OCI-LY1 (cell line): Measurements from ENCODE around the gene TTC12.
"Not testable (repeated sequence)": the region's sequence is repeated elsewhere in the genome, so short reads cannot be mapped to it uniquely, and the experiment has no call there.

Source experiments
- H2AFZ ChIP-seq: fragments of 200-600 bp; sonication (generic), shearing (Covaris generic); 2 replicates; pipeline ENCODE4 v1.6.0; 2014; ENCODE audit warnings: antibody characterized with exemption, mild to moderate bottlenecking, low read length
- H3F3A ChIP-seq: fragments of 200-600 bp; sonication (generic), shearing (Covaris generic); 2 replicates; pipeline ENCODE4 v1.6.0; 2014; ENCODE audit warnings: mild to moderate bottlenecking, antibody characterized with exemption, low read length, moderate library complexity; ENCODE audit not compliant: insufficient read depth
- H3K27ac ChIP-seq: fragments of 200-600 bp; sonication (generic); 2 replicates; pipeline ENCODE4 v1.5.1; 2014; ENCODE audit warnings: low read length, mixed run types, mild to moderate bottlenecking, low read depth; ENCODE audit not compliant: poor library complexity, severe bottlenecking
- H3K27me3 ChIP-seq: fragments of 200-600 bp; sonication (generic); 2 replicates; pipeline ENCODE4 v1.6.0; 2014; ENCODE audit warnings: antibody characterized with exemption, mild to moderate bottlenecking, low read length, moderate library complexity; ENCODE audit not compliant: insufficient read depth
- H3K36me3 ChIP-seq: fragments of 200-600 bp; sonication (generic); 2 replicates; pipeline ENCODE4 v1.6.1; 2014; ENCODE audit warnings: mild to moderate bottlenecking, antibody characterized with exemption, low read length, moderate library complexity, mixed read lengths; ENCODE audit not compliant: insufficient read depth
- H3K4me1 ChIP-seq: fragments of 200-600 bp; sonication (generic); 2 replicates; pipeline ENCODE4 v1.5.1; 2014; ENCODE audit warnings: mild to moderate bottlenecking, low read length, moderate library complexity; ENCODE audit not compliant: insufficient read depth, severe bottlenecking
- H3K4me2 ChIP-seq: fragments of 200-600 bp; sonication (generic), shearing (Covaris generic); 2 replicates; pipeline ENCODE4 v1.6.1; 2014; ENCODE audit warnings: low read length
- H3K4me3 ChIP-seq: fragments of 200-600 bp; sonication (generic); 2 replicates; pipeline ENCODE4 v1.5.1; 2014; ENCODE audit warnings: low read length, low read depth, mild to moderate bottlenecking, mixed read lengths; ENCODE audit not compliant: poor library complexity, severe bottlenecking
- H3K79me2 ChIP-seq: fragments of 200-600 bp; shearing (Covaris generic); 2 replicates; pipeline ENCODE4 v1.6.1; 2016; ENCODE audit warnings: mixed run types, low read length, mixed read lengths; ENCODE audit not compliant: insufficient read depth
- H3K9ac ChIP-seq: fragments of 200-600 bp; sonication (generic), shearing (Covaris generic); 2 replicates; pipeline ENCODE4 v1.6.1; 2014; ENCODE audit warnings: mild to moderate bottlenecking, low read length, mixed read lengths
- H3K9me2 ChIP-seq: fragments of 200-600 bp; sonication (generic), shearing (Covaris generic); 2 replicates; pipeline ENCODE4 v1.6.1; 2014; ENCODE audit warnings: low read depth, mild to moderate bottlenecking, low read length, mixed read lengths
- H3K9me3 ChIP-seq: fragments of 200-600 bp; shearing (Covaris generic); 2 replicates; pipeline ENCODE4 v1.6.1; 2014; ENCODE audit warnings: low read length, mixed read lengths
- H4K20me1 ChIP-seq: fragments of 200-600 bp; sonication (generic), shearing (Covaris generic); 2 replicates; pipeline ENCODE4 v1.6.0; 2016; ENCODE audit warnings: mild to moderate bottlenecking, low read length; ENCODE audit not compliant: insufficient read depth
- CTCF ChIP-seq: fragments of 200-600 bp; sonication (generic), shearing (Covaris generic); IDR thresholded peaks from 2 replicates; pipeline ENCODE4 v1.5.1; 2017; ENCODE audit warnings: mild to moderate bottlenecking, antibody characterized with exemption, low read length, moderate library complexity, mixed read lengths
- EZH2 ChIP-seq: fragments of 200-600 bp; sonication (generic), shearing (Covaris generic); IDR thresholded peaks from 2 replicates; pipeline ENCODE4 v1.8.0; 2017; ENCODE audit warnings: borderline replicate concordance, mixed run types, mild to moderate bottlenecking, antibody characterized with exemption, low read length, moderate library complexity, mixed read lengths

Gene TTC12

GRCh38 chr11:113293936-113294335 lies 20.4 kb upstream of the TTC12 start:
- no peak overlapping the region for H3K27ac ChIP-seq
- no peaks in the 10 kb centered on the region for H3K9me3 ChIP-seq
- no peaks in the 10 kb centered on the region for H3F3A ChIP-seq
- no peak overlapping the region for H2AFZ ChIP-seq
- no peaks in the 10 kb centered on the region for H3K79me2 ChIP-seq
- H3K9ac ChIP-seq: no peak overlapping the region
- no peaks in the 10 kb centered on the region for H4K20me1 ChIP-seq
- H3K36me3 ChIP-seq: no peaks in the 10 kb centered on the region
- H3K27me3 ChIP-seq: no peaks in the 10 kb centered on the region
- TF ChIP-seq EZH2 (no peak), CTCF (no peak)
- H3K9me2 ChIP-seq: no peaks in the 10 kb centered on the region
- no peak overlapping the region for H3K4me3 ChIP-seq
- no peaks in the 10 kb centered on the region for H3K4me1 ChIP-seq
- no peak overlapping the region for H3K4me2 ChIP-seq

DNA sequence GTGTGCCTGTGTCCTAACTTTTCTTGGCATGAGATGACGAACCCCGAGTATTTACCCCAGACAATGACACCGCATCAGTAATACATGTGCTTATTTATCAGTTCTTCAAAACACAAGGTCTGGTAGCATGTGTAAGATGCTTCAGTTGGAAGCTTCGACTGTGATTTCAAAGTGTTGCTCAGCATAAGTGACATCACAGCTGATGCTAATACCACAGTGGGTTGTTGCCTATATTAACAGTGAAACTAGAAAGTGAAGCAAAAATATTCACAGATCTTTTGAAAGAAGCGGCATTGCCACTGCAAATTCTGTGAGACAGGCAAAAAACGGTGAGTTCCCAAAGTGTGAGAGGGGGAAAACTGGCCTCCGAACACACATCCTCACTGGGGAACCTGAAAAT lies 18.4 kb upstream of the TTC12 start:
- TF ChIP-seq CTCF (no peak), EZH2 (no peak)
- Histone ChIP-seq H3K27ac (no peak overlapping the region), H3K4me3 (no peak overlapping the region), H2AFZ (no peak overlapping the region), H3K9me2 (no peaks in the 10 kb centered on the region), H3K9me3 (no peaks in the 10 kb centered on the region), H4K20me1 (no peaks in the 10 kb centered on the region), H3K9ac (no peak overlapping the region), H3K27me3 (no peaks in the 10 kb centered on the region), H3K36me3 (no peaks in the 10 kb centered on the region), H3K4me2 (no peak overlapping the region), H3K4me1 (no peaks in the 10 kb centered on the region), H3F3A (no peaks in the 10 kb centered on the region), H3K79me2 (no peaks in the 10 kb centered on the region)

- Histone ChIP-seq H3K9me2 (no peaks in the 10 kb centered on the region), H2AFZ (no peak overlapping the region), H3K27ac (no peak overlapping the region), H3K9me3 (no peaks in the 10 kb centered on the region), H3K27me3 (no peaks in the 10 kb centered on the region), H3K4me2 (no peak overlapping the region), H3K79me2 (no peaks in the 10 kb centered on the region), H3K9ac (no peak overlapping the region), H4K20me1 (no peaks in the 10 kb centered on the region), H3F3A (no peaks in the 10 kb centered on the region), H3K4me1 (no peaks in the 10 kb centered on the region), H3K36me3 (no peaks in the 10 kb centered on the region), H3K4me3 (no peak overlapping the region)
- TF ChIP-seq EZH2 (no peak), CTCF (no peak)
These were observed 17.8 kb upstream of the TTC12 start for GRCh38 chr11:113296447-113297205.

DNA sequence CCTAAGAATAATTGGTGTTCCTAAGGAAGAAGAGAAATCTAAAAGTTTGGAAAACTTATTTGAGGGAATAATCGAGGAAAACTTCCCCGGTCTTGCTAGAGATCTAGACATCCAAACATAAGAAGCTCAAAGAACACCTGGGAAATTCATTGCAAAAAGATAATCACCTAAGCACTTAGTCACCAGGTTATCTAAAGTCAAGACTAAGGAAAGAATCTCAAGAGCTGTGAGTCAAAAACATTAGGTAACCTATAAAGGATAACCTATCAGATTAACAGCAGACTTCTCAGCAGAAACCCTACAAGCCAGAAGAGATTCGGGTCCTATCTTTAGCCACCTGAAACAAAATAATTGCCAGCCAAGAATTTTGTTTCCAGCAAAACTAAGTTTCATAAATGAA lies 15.9 kb upstream of the TTC12 start:
- H2AFZ ChIP-seq, H3K27ac ChIP-seq, H3K9ac ChIP-seq, H3K9me2 ChIP-seq, H3K9me3 ChIP-seq, H3K36me3 ChIP-seq, H3K4me2 ChIP-seq, H4K20me1 ChIP-seq, H3K27me3 ChIP-seq, H3K4me1 ChIP-seq, H3K79me2 ChIP-seq, H3K4me3 ChIP-seq, H3F3A ChIP-seq: not testable (repeated sequence)
